Measurements from ENCODE around the gene TIMM44.

TIMM44 gene

GRCh38 chr19:7879111-7879807 lies 64.2 kb downstream of the TIMM44 start:
- CTCF ChIA-PET, result interaction anchor here (0.7 kb wide), 1 partner anchor 37 kb away, joined by 3 read pairs; no protein-coding TSS in a partner anchor
- no peak for DNase-seq (ENCODE audit: low spot score)
- POLR2A ChIA-PET (ENCODE audit: low non-redundant PET), result interaction anchor here (1.6 kb wide), 1 partner anchor 9 kb away, joined by 5 read pairs; the partner anchor contains the start of gene LRRC8E
- H3K27ac ChIP-seq, result no peak overlapping the region
- no peak for TF ChIP-seq CTCF (conservative IDR thresholded peaks at IDR 0.05; ENCODE audit: low read depth)

GRCh38 chr19:7877249-7877836 lies 66.1 kb downstream of the TIMM44 start:
- ChIA-PET POLR2A (ENCODE audit: low non-redundant PET) (no interaction called here), CTCF (interaction anchor here (1.1 kb wide), 1 partner anchor 10 kb away, joined by 3 read pairs; no protein-coding TSS in a partner anchor)
- DNase-seq (ENCODE audit: low spot score), result no peak
- no peak for TF ChIP-seq CTCF (conservative IDR thresholded peaks at IDR 0.05; ENCODE audit: low read depth)
- no peak overlapping the region for H3K27ac ChIP-seq
